NCI-H1048 (cell line): ENCODE results near the gene DACT3.
A peak's percentile ranks its signal among the peaks of the same experiment; 100 is the strongest.

Experiments
- DNase-seq: peaks from one replicate; lab custom pipeline; 2025; lab: John Stamatoyannopoulos, UW

Gene DACT3

GRCh38 chr19:46668662-46669061, 7.7 kb upstream of the DACT3 start:
- no peak for DNase-seq

GRCh38 chr19:46665072-46665471, 4.1 kb upstream of the DACT3 start:
- no peak for DNase-seq

GRCh38 chr19:46661735-46662592, 982 bp upstream of the DACT3 start:
- peak; percentile 6 for DNase-seq

DNA sequence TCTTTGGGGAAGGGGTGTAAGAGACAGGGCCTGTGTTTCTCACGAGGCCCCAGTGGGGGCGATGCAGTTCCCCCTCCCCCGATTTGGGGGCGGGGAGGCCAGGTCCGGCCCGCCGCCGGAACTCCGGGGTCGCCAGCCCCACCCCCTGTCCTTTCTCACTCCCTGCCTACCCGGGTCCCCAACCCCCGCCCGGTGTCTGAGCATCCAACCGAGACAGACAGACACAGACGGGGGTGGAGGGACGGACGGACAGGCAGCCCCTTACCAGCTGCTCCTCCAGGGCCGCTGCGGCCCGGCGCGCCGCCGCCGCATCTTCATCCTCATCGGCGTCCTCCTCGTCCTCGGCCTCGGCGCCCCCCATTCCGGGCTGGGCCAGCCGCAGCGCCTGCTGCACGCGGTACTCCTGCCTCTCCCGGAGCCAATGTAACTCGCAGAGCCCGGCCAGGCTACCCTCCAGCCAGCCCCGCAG, 397 bp downstream of the DACT3 start:
- DNase-seq = no peak

DNA sequence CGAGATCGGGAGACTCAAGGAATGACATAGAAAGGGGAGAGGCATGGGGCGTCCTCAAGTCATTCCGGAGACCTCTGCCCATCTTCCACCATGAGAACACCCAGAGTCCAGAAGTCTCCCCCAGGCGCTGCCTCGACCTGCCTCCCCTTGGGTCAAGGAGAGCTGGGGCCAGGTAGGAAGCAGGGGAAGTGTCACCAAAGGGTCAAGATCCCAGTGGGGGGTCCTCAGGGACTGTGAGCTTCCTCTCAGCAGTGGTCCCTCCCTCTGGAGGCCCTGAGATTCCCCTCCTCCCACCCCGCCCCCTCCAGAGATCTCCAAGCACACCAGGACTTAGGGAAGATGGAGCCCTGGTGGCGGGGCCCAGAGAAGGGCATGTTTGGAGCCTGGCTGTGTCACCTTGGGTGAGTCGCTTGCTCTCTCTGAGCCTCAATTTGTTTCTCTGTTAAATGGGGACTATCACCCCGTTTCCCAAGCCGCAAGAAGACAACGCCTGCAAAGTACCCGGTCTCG, 919 bp downstream of the DACT3 start:
- DNase-seq = no peak

- no peak for DNase-seq
Measured at GRCh38 chr19:46659151-46660007, 1.6 kb downstream of the DACT3 start.

- no peak for DNase-seq
Measured at GRCh38 chr19:46656541-46656940, 4.4 kb downstream of the DACT3 start.

- no peak for DNase-seq
Measured at GRCh38 chr19:46654621-46655152, 6.3 kb downstream of the DACT3 start.

DNA sequence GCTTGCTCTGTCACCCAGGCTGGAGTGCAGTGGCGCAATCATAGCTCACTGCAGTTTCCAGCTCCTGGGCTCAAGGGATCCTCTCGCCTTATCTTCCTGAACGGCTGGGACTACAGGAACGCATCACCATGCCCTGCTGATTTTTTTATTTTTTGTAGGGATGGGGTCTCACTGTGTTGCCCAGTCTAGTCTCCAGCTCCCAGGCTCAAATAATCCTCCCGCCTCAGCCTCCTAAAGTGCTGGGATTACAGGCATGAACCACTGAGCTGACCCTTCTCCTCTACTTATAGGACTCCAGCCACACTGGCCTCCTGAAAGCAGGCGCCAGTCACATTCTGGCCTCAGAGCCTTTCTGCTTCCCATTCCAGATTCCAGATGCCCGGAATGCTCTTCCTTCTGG, 10.5 kb downstream of the DACT3 start:
- no peak for DNase-seq

DNA sequence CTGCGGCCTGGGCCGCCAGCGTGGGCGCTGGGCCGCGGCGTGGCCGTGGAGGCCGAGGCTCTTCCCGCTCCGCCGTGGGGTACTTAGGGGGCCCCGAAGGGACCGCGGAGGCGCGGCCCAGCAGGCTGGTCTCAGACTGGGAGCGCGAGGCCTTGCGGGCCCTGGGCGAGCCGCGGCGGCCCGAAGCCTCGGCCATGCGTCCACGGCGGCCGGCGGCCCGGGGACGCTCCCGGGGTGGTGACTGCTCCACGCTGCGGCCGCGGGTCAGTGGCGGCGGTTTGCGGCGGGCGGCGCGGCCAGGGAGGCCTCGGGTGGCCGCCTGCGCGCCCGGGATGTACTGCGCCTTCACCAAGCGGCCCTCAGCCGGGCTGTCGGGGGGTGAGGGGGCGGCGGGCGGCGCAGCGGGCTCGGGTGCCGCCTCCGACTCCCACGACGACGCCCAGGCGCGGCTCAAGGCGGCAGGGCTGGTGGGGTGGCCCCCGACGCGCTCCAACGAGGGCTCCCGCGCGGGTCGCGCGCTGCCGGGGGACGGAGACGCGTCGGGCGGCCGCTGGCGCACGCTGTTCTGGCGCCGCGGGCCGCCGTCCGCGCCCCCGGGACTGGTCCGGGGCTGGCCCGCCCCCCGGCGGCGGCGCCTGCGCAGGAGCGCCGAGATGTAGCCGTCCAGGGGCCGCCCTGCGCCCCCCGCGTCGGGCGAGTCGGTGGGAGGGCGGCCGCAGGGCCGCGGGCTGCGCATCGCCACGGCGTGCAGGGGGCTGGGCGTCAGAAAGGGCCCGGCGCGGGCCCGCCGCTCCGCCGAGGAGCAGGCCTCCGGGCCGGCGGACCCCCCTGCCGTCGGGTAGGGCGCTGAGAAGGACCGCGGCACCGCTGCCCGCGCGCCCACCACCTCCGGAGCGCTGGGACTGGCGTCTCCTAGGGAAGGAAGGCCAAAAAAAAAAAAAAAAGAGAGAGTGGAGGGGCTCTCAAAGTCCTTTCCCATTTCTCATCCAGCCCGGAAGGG, 11.7 kb downstream of the DACT3 start:
- DNase-seq = no peak

GRCh38 chr19:46648060-46648960, 12.7 kb downstream of the DACT3 start:
- DNase-seq = no peak

GRCh38 chr19:46646402-46646801, 14.6 kb downstream of the DACT3 start:
- no peak for DNase-seq

DNA sequence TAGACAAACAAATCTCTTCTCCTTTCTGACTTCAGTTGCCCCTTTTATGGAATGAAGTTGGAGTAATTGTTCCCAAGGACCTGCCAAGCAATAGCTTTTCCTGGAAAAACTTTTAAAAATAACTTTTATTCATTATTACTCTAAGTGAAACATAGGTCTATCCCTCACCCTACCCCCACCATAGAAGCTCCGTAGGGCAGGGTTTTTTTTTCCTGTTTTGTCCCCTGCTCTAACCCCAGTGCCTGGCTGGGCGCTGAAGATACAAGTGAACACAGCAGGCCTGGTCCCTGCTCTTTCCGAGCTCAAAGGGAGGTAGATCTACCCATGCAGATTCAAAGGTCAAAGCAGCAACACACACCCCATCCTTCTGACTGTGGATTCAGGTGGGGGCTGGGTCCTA, 16.3 kb downstream of the DACT3 start:
- DNase-seq = no peak

DNA sequence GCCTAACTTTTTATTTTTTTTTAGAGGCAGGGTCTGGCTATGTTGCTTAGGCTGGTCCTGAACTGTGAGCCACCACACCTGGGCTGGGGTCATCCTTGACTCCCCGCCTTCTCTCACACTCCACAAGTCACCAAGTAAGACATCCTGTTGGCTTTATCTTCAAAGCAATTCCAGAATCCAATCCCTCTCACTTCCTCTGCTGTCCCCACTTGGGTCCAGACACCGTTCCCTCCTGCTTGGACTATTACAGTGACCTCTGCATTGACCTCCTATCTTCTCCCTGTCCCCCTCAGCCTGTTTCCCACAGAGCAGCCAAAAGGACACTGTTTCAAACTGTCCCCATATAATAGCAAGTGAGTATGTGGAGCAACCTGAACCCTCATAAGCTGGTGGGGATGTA, 20.3 kb downstream of the DACT3 start:
- DNase-seq = no peak

DNA sequence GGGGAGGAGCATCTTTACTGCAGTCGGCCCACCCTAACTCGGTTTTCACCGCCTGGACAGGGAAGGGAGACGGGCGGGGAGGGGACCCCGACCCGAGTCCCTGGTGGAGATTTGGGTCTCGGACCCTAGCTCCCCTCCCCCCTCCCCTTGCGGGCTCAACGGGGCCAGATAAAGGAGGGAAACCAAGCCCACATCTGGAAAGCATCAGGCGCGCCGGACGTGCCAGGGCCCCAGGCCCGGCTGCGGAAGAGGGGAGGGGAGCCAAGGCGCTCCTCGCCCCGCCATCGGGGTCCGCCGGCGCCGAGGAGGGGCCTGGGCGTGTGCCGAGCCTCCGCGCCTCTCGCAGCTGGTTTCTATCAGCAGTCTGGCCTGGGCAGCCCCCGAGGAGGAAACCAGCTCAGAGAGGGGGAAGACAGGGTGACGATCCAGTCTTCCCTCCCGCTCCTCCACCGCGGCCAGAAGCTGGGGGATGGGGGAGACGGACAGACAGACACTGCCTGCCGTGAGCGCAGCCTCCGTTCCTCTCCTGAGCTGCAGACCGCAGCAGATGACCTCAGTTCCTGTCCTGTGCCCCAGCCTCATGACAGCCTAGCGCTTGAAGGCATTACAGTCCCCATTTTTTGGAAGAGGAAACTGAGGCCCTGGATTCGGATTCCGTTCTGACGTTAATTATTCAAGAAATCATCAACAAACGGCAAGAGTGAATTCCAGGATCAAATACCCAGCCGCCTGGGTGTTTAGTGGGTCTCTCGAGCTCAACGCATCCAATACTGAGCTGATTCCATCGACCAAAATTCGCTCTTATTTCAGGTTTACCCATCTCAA, 21.4 kb downstream of the DACT3 start:
- no peak for DNase-seq

DNA sequence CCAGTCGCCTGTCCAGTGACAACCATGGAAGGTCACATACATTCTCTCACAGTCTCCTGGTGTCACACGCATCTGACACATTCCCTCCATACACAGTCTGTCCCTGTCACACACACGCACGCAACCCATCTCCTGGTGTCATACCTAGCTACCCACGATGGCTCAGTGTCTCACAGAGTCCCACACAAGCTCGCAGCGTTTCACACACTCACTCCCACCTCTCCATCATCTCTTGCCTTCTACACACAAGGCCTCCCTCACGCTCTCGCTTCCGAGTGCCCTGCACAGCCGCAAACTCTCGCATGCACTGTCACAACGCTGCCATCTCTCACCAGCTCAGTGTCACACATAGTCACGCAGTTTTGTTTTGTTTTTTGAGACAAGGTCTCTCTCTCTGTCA, 23.8 kb downstream of the DACT3 start:
- no peak for DNase-seq

GRCh38 chr19:46635920-46636761, 24.8 kb downstream of the DACT3 start, which contains the start of gene GNG8:
GNG8 (minus strand) TSS chr19:46636202; CDS start chr19:46634682, 1,520 bp downstream.
- DNase-seq = no peak

DNA sequence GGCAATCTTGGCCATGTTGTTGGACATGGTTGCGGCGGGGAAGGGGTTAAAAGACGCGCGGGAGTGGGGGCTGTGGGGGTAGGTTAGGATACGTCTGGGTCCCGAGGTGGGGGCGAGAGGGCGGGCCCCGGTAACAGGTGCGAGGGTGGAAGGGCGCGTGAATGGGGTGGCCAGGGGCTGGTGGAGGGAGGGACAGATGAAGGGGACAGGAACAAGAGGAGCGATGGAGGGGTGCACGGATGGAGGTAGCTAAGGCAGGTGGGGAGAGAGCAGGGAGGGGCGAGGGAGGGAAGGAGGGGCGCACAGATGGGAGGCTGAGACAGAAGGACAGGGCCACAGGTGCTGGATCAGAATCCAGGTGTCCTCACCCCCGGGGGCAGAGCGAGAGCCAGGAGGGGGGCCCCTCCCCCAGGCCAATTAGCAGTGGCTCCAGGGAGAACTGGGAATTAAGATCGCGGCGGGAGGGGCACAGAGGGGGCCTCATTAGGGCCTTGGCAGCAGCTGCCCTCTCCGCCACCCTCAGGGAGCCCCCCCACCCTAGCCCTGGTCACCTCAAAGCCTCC, 26.2 kb downstream of the DACT3 start:
- DNase-seq = no peak
